Astrocyte of the spinal cord (primary cell): ENCODE measurements around the gene PPP3R1.

Experiments
- DNase-seq: peaks from one replicate; pipeline ENCODE4 v3.0.0; 2011; ENCODE audit warnings: low read depth, low spot score
- H3K4me3 ChIP-seq: 2 replicates; pipeline ENCODE4 v1.5.1; 2011; ENCODE audit warnings: low read depth, mild to moderate bottlenecking, low read length, moderate library complexity
- in situ Hi-C: cut with HindIII; loops from 2 replicates; pipeline ENCODE4 v1.10.0; 2017; ENCODE audit warnings: low sequenced_read_pairs
- TF ChIP-seq, protein P1 (sequence below): IDR thresholded peaks from 2 replicates; pipeline ENCODE4 v1.5.1; 2012; ENCODE audit warnings: low read depth, mild to moderate bottlenecking, low read length, inconsistent platforms

PPP3R1 gene

DNA sequence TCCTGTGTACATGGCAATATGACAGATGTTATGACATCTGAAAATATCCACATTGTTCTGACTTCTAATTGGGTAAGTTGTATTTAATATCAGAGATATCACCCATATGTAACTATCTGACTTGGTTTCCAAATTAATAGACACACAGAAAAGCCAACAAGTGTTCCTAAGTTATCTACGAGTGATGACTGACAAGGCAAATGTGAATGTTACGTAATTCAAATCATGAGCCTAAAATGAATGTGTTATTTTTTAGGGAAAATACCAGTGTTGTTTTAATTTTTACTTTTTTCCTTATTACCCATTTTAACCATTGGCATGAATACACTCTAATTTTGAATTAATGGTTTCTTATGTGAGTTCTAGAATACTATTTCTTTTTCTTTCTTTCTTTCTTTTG lies 110.5 kb downstream of the PPP3R1 start:
- in situ Hi-C loops, result no loop called here

DNA sequence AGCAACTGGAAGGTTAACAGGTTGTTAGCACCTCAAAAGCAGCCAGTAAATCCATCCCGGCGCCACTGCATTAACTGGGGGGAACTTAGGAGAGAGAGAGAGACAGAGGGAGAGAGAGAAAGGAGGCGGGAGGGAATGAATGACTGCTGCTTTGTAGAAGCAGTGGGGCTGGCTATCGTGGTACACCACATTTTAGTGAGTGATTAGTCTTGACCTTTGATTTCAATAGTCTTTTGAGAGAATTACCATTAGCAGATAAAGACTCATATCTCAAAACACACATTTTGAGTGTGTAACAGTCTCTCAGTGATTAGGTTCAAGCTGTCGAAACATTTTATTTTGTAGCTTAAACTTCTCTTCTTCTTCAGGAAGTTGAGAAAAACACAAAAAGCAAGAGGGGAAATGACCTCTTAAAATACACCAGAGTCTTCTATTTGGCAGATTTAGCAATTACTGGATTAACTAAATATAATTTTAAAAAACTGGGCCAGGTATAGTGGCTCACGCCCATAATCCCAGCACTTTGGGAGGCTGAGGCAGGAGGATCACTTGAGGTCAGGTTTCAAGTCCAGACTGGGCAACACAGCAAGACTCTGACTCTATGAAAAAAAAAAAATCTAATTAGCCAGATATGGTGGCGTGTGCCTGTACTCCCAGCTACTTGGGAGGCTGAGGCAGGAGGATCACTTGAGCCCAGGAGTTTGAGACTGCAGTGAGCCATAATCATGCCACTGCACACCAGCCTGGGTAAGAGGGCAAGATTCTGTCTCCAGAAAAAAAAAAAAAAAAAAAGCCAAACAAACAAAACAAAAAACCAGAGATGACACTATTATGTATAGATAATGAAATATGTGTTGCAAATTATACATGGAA lies 116.6 kb downstream of the PPP3R1 start:
- H3K4me3 ChIP-seq, result no peak overlapping the region
- in situ Hi-C loops, result no loop called here
- TF ChIP-seq, protein P1, sequence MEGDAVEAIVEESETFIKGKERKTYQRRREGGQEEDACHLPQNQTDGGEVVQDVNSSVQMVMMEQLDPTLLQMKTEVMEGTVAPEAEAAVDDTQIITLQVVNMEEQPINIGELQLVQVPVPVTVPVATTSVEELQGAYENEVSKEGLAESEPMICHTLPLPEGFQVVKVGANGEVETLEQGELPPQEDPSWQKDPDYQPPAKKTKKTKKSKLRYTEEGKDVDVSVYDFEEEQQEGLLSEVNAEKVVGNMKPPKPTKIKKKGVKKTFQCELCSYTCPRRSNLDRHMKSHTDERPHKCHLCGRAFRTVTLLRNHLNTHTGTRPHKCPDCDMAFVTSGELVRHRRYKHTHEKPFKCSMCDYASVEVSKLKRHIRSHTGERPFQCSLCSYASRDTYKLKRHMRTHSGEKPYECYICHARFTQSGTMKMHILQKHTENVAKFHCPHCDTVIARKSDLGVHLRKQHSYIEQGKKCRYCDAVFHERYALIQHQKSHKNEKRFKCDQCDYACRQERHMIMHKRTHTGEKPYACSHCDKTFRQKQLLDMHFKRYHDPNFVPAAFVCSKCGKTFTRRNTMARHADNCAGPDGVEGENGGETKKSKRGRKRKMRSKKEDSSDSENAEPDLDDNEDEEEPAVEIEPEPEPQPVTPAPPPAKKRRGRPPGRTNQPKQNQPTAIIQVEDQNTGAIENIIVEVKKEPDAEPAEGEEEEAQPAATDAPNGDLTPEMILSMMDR, result no peak
- no peak for DNase-seq

More for the DNA sequence above, 110.5 kb downstream of the PPP3R1 start:
- H3K4me3 ChIP-seq, result no peak overlapping the region
- TF ChIP-seq, protein P1, result no peak
- no peak for DNase-seq

DNA sequence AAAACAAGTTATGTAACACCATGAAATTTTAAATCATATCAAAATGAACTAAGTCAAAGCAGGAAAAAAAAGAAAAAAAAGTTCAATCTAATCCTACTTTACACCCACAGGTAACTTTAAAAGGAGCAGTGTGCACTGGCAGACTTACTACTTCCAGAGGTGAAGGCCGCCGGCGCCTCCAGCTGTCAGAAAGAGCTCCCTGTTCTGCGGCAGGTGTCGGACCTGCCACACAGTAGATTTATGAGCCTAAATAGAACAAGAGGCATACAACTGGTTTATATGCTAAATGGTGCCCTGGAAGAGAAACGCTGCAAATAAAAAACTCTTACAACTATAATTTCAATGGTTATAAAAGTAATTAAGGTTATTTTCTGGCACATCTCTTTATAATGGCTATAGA lies 117.8 kb downstream of the PPP3R1 start:
- TF ChIP-seq, protein P1, result no peak
- DNase-seq, result no peak
- in situ Hi-C loops, result no loop called here

DNA sequence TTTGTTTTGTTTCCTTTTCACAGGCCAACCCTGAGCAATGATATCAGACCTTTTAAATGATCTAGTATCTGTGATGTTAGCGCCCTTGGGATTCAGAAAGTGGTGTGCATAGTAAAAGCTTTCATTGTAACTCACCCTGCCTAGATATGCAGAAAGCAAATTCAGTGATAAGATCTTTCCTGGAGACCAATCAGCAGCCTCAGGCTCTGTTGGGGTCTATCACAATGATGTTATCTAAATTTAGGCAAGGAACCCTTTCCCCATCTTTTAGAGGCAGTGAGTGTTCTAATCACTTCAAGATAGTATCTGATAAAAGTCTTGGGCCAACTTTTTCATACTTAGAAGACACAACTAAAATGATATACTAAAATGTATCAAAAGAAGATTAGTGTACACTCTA lies 118.2 kb downstream of the PPP3R1 start:
- no peak for DNase-seq
- H3K4me3 ChIP-seq, result no peak overlapping the region
- TF ChIP-seq, protein P1, result no peak
- in situ Hi-C loops, result no loop called here

More for the DNA sequence above, 117.8 kb downstream of the PPP3R1 start:
- H3K4me3 ChIP-seq, result no peak overlapping the region
